Duodenal mucosa (tissue), 2 donors: ENCODE measurements around the gene RABAC1.

Experiments
- H3K27ac ChIP-seq: one replicate; pipeline ENCODE4 v1.7.0; 2013; ENCODE audit warnings: low read depth, low read length
- H3K27me3 ChIP-seq, 2 donors: one replicate each; pipeline ENCODE4 v1.7.0; 2013; ENCODE audit warnings: low read length in 2 of 2, control low read depth in 1 of 2; ENCODE audit not compliant: insufficient read depth in 2 of 2, control insufficient read depth in 1 of 2
- H3K36me3 ChIP-seq, 2 donors: one replicate each; pipeline ENCODE4 v1.7.0; 2013; ENCODE audit warnings: low read length in 2 of 2, control low read depth in 1 of 2; ENCODE audit not compliant: insufficient read depth in 2 of 2, control insufficient read depth in 1 of 2
- H3K4me1 ChIP-seq, 2 donors: one replicate each; pipeline ENCODE4 v1.7.0; 2013; ENCODE audit warnings: low read length in 2 of 2, control low read depth in 1 of 2; ENCODE audit not compliant: insufficient read depth in 2 of 2, control insufficient read depth in 1 of 2
- H3K4me3 ChIP-seq, 2 donors: one replicate each; pipeline ENCODE4 v1.7.0; 2013; ENCODE audit warnings: low read length in 2 of 2, low read depth in 1 of 2
- H3K9ac ChIP-seq, 2 donors: one replicate each; pipeline ENCODE4 v1.7.0; 2013; ENCODE audit warnings: low read length in 2 of 2, low read depth in 1 of 2
- H3K9me3 ChIP-seq, 2 donors: one replicate each; pipeline ENCODE4 v1.7.0; 2013; ENCODE audit warnings: low read length in 2 of 2, control low read depth in 1 of 2; ENCODE audit not compliant: control insufficient read depth in 1 of 2

RABAC1 gene

DNA sequence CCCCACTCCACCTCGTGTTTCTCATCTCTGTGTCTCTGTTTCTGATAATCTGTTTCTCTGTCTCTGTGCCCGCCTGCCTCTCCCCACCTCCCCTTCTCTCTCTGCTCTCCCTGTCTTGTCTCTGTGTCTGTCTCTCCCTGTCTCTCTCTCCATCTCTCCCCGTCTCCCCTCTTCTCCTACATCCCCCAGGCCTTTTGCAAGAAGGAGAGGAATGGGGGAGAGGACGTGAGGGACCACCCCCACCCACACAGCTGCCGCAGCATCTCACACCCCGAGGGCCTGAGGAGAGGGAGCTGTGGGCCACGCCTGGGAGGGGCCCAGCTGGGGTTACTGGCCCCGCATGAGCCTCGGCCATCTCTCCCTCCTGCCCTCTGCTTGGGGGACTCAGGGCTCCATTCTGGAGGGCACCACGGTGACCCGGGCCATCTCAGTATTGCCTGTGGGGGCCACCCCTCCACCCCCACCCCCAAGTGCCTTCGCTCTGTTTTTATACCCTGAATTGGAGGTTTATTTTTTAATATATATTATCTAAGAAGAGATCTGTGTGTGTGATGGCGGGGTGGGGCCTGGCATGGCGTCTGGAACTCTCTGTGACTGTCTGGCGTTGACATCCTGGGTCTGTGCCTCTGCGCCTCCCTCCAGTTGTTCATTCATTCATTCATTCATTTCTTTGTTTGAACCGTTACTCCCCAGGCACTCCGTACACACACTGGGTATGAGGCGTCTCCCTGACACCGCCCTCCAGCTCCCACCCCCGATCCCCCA is 52.0 kb downstream of the RABAC1 start:
- no peaks in the 10 kb centered on the region for H3K9me3 ChIP-seq
- H3K36me3 ChIP-seq: peaks cover 32 to 44% of the 10 kb centered on the region in 2 donors
- no peak overlapping the region for H3K9ac ChIP-seq
- H3K27ac ChIP-seq: no peak overlapping the region
- no peak overlapping the region for H3K4me3 ChIP-seq
- H3K4me1 ChIP-seq: peaks cover 10 to 17% of the 10 kb centered on the region in 2 donors
- H3K27me3 ChIP-seq: peaks cover 19% of the 10 kb centered on the region in 2 donors
